Left renal pelvis (tissue), 4 donors: ENCODE data around the gene ANO4. TPM values are rescaled to one million over a fixed set of nuclear protein-coding genes. Genes with fewer than 3 reads are reported as not detected.

Source experiments
- DNase-seq, 4 donors: peaks; one replicate each; pipeline ENCODE4 v3.0.0-alpha.2; 2013; ENCODE audit warnings: low read depth in 4 of 4, low spot score in 3 of 4
- polyA plus RNA-seq, 4 donors: library from polyadenylated mRNA; unstranded; fragments of 120-200 nt; gene quantifications; one replicate each; pipeline ENCODE4 v1.2.1, GENCODE V29; 2013; ENCODE audit not compliant: insufficient read length in 4 of 4

Gene ANO4
- polyA plus RNA-seq, 4 donors: 1.3 to 7.0 (median 1.4) TPM

GRCh38 chr12:101166866-101167265 is 372.3 kb downstream of the ANO4 start:
- DNase-seq: no peak

GRCh38 chr12:101168001-101168400 is 373.4 kb downstream of the ANO4 start:
- no peak for DNase-seq

- no peak for DNase-seq
Observed at GRCh38 chr12:101172316-101172715, 377.7 kb downstream of the ANO4 start.

- DNase-seq: no peak
Observed at GRCh38 chr12:101173197-101173749, 378.7 kb downstream of the ANO4 start.

- DNase-seq: no peak
Observed at GRCh38 chr12:101174541-101174940, 380.0 kb downstream of the ANO4 start.

Other genes with a start within 250 kb of the ANO4 start
- gene GAS2L3, start 221.1 kb upstream of the ANO4 start, polyA plus RNA-seq: 10 to 100 TPM; 18.0 to 28.0 (median 22.1) TPM